NCI-H774 (cell line): ENCODE data around the gene SMIM8.

ENCODE experiments used
- DNase-seq: peaks from one replicate; lab custom pipeline; 2025; lab: John Stamatoyannopoulos, UW

The SMIM8 gene

GRCh38 chr6:87334683-87335082 is 12.3 kb downstream of the SMIM8 start:
- no peak for DNase-seq

GRCh38 chr6:87336367-87336766 is 14.0 kb downstream of the SMIM8 start:
- DNase-seq, result no peak

DNA sequence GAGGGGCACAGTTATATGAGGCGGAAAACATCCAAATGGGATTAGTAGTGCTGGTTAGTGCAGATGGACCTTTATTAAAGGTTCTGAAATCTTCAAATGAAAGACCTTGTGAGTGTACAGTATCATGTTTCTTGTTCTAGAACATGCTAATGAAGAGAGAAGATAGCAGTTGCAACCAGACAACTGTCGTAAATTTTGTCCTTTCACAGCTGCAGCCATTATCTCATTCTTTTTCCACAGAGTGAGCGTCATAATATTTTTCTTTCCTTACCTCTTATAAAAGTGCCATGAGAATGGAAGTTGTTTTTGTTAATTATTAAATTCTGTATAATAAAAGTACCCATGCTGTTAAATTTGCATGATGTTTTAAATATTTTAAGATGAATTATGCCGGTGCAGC is 17.8 kb downstream of the SMIM8 start:
- DNase-seq, result no peak

DNA sequence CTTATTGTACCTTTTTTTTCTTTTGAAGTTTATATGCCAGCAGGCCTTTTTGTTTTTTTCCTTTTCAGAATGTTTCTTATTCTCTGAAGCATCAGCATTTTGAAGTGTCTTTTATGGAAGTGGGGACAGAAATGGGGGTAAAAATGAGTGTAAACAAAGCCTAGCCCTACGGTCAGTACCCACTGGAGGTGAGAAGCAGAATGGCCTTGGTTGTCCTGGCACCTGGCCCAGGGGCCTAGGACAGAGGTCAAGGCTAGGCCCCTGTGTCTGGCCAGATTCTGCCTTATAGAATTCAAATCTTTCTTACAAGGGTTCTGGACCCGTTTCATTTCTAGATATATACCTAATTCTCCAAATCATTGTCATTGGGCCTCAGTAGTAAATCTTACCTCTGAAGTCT is 18.8 kb downstream of the SMIM8 start:
- DNase-seq, result no peak

- DNase-seq, result no peak
These were observed 19.5 kb downstream of the SMIM8 start for GRCh38 chr6:87341899-87342298.

DNA sequence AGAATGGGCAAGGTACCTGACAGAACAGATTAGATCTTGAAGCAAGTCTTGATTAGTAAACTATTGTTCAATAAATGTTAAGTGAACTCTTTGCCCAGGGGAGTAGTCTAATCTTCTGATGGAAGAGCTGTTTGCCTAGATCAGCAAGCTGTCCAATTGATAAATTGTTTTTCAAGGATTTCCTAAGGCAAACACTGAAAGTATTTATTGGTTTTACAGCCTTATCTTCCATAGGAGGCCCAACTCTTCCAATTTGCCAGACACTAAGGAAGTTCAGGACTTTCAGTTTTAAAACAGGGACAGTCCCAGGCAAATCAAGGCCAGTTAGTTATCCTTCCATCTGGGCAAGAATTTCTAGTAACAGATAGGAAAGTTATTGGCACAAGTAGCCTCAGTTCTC is 20.4 kb downstream of the SMIM8 start:
- DNase-seq, result no peak

- DNase-seq, result no peak
These were observed 22.3 kb downstream of the SMIM8 start, which contains the start of gene C6orf163 for GRCh38 chr6:87344731-87345130. C6orf163 (plus strand) TSS chr6:87344813; CDS start chr6:87345100, 287 bp downstream.

DNA sequence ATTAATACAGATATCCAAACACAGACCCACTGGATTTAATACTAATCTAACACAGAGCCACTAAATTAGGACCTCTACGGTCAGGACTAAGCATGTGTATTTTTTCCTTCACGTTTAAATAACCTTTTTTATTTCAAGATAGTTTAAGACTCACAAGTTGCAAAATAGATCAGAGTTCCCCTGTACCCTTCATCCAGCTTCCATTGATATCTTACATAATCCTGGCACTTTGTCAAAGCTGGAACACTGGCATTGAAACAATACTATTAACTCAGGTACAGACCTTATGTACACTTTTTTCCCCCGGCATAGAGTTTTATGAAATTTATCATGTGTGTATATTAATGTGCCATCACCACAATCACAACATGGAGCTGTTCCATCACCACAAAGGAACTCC is 24.3 kb downstream of the SMIM8 start:
- no peak for DNase-seq

DNA sequence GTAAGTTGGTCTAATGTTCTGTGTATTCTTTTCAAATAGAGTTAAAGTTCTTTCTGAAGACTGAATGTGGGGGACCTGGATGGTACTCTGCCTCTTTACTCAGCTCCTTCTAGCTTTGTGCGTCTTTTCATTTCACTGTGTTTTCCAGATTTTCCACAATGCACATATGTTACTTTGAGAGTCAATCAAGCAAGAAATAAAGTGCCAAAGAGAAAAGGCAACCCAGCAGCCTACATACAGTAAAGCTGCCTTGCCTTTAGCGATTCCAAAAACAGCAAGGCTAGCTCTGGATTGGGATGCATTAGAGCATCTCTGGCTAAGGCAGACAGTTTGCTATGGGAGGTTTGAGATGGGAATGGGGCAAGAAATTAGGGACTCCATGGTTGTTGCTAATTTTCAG is 27.5 kb downstream of the SMIM8 start:
- DNase-seq, result no peak

DNA sequence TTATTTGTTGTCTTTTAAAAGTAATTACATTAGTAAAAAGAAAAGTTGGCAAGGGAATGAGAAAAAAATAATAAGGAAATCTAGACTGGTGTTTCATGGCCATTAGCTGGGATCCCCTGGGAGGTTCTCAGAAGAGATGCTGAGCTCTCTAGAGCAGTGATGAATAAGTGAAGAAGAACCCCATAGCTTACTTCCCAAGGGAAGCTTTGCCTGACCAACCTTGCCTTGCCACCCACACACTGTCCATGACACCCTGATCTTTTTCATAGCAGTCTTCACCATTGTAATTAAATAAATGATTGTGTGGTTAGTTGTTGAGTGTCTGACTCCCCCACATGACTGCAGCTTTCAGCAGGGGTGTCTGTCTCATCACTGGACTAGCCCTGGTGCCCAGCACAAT is 28.1 kb downstream of the SMIM8 start:
- DNase-seq, result no peak

GRCh38 chr6:87351583-87351982 is 29.2 kb downstream of the SMIM8 start:
- DNase-seq, result no peak

GRCh38 chr6:87356181-87356580 is 33.8 kb downstream of the SMIM8 start:
- DNase-seq, result no peak

DNA sequence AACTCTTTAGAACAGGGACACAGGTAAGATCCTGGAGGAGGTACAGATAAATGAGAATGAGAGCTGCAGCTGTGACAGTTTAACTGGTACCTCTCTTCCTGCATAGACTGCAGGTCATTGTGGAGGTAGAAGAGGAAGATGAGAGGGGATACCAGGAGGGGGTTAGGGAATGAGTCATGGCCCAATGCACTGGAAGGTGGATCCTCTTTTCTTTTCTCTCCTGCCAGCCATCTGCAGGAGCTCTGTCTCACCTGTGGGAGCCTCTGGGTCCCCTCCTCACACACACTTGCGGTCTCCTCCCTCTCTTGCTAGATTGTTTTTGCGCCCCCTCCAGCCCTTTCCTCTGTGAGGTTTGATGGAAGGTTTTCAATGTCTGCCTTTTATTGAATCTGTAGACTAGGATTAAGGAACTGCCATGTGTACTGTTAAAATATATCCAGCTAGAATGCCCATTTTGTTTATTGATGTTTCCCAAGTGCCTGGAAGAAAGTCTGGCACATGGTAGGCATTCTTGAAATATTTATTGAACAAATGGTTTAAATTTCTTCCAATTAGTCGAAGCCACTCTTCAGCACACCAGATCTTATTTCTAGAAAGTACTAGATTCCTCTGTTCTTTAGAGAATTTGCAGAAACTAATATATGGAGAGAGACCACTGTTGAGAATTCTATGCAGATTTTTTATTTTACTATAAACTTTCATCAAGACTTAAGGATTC is 35.2 kb downstream of the SMIM8 start:
- no peak for DNase-seq

- DNase-seq, result no peak
These were observed 42.3 kb downstream of the SMIM8 start for GRCh38 chr6:87364602-87365252.

- DNase-seq, result no peak
These were observed 43.9 kb downstream of the SMIM8 start for GRCh38 chr6:87366072-87366827.

- no peak for DNase-seq
These were observed 44.5 kb downstream of the SMIM8 start for GRCh38 chr6:87366899-87367298.

- no peak for DNase-seq
These were observed 51.0 kb downstream of the SMIM8 start for GRCh38 chr6:87373377-87373776.

- DNase-seq, result no peak
These were observed 52.9 kb downstream of the SMIM8 start for GRCh38 chr6:87375315-87375714.

GRCh38 chr6:87376643-87377042 is 54.3 kb downstream of the SMIM8 start:
- no peak for DNase-seq

- no peak for DNase-seq
These were observed 56.6 kb downstream of the SMIM8 start for GRCh38 chr6:87378947-87379346.

DNA sequence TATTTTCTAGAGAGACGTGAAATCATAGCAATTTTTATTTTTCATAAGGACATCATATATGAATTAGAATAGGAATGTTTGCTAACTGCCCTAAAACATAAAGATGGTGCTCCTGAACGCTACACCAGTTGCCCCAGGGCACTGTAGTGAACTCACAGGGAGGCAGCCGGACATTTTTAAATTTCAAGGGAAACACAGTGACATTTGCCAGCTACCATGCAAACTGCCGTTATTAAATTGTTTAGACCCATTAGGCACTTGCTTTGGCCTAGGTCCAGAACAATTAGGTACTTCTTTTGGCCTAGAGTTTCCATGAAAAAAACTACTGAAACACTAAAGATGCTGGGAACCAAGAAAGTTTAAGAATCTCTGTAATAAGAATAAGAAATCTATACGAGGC is 60.5 kb downstream of the SMIM8 start:
- no peak for DNase-seq

DNA sequence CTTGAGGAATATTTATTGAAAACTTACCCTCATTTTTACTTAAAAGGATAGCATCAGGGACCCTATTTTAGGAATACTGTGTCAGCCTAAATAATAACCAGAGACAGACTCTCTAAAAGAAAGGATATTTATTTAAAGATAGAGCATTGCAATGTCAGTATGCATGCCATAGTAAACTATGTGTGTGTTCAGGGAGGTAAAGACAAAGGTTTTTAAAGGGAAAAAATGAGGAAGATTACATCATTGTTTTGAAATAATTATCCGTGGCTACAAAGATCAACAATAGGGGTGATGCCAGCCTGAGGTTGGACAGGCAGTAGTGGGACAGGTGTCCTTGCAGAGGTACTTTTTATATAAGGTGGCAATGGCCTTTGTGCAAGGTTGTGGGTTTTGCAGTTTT is 61.6 kb downstream of the SMIM8 start:
- no peak for DNase-seq

DNA sequence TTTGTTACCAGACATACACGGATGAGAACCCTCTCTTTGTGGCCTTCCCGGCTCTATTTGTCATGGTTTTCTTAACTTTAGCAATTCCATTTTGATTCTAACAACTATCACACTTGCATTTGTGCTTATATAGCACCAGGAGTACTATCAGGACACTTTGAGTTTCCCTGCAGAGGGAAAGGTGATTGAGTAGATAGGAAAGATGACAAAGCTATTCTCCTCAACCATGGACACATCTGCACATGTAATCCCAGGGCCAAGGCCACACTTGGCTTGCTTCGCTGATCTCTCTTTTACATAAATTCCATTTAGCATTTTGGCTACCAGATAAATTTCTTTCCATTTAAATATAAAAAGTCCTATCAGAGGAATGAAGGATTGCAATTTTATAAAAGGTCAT is 62.1 kb downstream of the SMIM8 start:
- no peak for DNase-seq
